HG02943 (cell line): ENCODE data around the gene GTF2IRD2.
"Not testable (repeated sequence)": the region's sequence is repeated elsewhere in the genome, so short reads cannot be mapped to it uniquely, and the experiment has no call there.

Source experiments
- ATAC-seq: cut with Tn5 transposase; IDR thresholded peaks from one replicate; pipeline ENCODE4 v1.9.1; 2021; ENCODE audit warnings: mild to moderate bottlenecking, low read depth, moderate library complexity; ENCODE audit not compliant: unreplicated experiment

The GTF2IRD2 gene

DNA sequence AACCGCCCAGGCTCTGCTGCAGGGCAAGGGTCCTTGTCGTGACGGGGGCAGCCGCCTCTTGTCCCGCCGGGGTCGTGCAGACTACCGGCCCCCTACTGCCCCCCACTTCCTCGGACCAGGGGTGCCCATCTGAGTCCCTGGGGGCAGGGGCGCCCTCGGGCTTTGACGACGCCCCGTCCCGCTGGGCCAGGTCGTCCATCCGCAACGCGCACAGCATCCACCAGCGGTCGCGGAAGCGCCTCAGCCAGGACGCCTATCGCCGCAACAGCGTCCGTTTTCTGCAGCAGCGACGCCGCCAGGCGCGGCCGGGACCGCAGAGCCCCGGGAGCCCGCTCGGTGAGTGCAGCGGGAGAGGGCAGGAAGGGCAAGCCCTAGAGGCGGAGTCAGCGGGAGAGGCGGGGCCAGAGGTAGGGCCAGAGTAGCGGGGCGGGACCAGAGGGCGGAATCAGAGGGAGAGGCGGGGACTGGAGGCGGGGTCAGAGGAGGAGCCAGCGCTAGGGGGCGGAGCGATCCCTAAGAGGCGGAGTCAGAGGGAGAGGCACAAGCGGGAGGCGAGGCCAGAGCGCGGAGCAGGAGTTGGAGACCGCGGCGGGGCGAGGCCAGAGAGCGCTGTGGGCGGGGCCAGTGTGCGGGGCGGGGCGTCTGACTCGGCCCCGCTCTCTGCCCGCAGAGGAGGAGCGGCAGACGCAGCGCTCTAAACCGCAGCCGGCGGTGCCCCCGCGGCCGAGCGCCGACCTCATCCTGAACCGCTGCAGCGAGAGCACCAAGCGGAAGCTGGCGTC is 62.8 kb downstream of the GTF2IRD2 start:
- peak; percentile 84 for ATAC-seq

DNA sequence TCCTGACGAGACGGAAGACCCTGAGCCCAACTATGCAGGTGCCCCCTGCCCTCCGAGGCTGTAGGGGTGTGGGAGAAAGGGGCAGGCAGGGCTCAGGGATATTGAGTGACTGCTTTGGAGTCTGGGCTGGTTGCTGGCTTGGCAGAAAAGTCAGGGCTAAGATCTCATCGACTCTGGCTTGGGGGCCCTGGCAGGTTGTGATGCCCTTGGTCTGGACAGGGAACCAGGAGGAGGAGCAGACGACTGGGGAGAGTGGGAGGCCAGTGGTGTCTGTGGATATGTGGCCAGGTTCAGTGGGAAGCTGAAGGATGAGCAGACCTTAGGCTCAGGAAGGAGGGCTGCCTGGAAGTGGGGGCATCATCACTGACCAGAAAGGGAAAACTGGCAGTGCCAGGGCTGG is 67.8 kb downstream of the GTF2IRD2 start:
- not testable (repeated sequence) for ATAC-seq

DNA sequence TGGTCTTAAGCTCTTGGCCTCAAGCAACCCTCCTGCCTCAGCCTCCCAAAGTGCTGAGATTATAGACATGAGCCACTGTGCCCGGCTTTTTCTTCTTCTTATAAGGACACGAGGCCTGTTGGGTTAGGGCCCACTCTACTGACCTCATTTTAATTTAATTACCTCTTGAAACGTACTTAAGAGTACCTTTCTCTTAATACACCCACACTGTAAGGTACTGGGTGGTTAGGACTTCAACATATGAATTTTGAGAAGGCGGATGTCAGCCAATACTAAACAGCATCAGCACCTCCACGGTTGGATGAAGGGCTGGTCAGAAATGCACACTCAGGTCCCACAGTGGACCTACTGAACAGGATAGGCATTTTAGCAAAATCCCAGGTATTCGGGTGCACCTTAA is 69.7 kb downstream of the GTF2IRD2 start:
- ATAC-seq, result not testable (repeated sequence)

DNA sequence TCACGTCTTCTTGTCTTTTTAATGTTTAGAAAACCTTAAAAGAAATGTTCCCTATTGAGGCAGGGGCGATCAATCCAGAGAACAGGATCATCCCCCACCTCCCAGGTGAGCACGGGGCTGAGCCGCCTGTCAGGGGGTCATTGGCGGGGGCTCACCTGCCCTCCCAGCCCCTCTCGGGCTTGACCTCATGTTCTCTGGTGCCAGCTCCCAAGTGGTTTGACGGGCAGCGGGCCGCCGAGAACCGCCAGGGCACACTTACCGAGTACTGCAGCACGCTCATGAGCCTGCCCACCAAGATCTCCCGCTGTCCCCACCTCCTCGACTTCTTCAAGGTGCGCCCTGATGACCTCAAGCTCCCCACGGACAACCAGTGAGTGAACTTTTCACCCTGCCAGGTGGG is 72.4 kb downstream of the GTF2IRD2 start:
- ATAC-seq, result not testable (repeated sequence)

DNA sequence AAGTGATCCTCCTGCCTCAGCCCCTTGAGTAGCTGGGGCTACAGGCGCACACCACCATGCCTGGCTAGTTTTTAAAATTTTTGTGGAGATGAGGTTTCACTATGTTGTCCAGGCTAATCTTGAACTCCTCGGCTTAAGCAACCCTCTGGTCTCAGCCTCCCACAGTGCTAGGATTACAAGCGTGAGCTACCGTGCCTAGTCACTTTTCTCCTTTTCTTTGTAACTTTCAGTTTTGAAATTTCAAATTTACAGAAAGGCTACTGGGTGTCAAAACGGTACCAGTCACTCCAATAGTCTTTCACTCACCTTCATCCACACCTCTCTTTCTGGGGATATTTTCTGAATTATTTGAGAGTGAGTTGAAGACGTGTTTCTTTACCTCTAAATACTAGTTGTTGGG is 76.3 kb downstream of the GTF2IRD2 start:
- not testable (repeated sequence) for ATAC-seq

DNA sequence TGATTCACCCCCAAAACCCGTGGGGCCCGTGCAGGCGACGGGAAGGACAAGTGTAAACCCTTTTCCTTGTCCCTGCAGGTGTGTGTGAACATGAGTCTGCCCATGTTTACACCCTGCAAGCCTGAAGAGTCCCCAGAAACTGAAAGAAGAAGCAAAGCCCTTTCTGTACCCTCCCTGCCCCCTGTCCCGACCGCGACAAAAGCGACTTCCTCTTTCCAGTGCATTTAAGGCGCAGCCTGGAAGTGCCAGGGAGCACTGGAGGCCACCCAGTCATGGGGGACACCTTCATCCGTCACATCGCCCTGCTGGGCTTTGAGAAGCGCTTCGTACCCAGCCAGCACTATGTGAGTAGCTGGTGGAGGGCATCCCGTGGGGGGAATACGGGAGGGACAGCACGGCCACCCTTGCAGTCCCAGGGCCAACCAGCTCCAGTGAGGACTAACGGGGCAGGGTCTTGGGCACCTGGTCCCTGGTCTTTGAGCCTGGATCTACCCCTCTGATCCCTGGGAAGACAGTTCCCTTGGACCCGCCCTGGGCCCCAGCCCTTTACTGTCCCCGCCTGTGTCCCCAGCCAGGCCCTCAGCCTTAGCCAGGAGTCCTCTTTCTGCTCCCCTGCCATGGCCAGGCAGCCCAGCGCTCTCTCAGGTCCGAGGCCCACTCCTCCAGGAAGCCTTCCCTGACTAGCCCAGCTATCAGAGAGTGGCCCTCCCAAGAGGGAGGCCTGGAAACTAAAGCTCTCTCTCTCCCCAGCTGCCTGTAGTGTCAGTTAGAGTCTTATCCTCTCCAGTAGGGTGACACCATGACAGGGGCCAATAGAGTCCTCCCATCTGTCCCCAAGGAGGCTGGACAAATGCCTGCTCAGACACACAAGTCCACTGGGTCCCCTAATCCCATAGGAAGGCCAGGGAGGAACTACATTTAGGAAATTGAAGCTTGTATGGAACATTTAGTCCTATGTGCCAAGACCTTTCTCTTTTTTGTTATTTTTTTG is 77.3 kb downstream of the GTF2IRD2 start, which contains the start of gene NCF1:
TSS of gene NCF1 (plus strand) at position 252 of the 991 bp plus-strand sequence. CDS start at position 273, 21 bp downstream.
- ATAC-seq, result peak; percentile 70

DNA sequence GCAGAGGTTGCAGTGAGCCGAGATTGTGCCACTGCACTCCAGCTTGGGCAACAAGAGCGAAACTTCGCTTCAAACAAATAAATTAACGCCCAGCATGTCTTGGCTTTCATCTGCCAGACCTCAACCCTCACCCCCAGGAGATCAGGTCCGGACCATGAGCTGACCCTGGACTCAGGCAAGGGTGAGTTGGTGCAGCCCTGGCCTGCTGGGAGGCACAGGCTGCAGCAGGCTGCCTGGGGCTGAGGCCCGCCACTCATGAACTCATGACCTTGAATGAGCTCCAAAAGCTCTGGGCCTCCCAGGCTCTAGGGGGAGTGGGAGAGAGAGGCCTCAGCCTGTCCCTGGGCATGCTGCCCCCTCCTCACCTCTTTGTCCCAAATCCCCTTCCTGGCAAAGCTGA is 79.3 kb downstream of the GTF2IRD2 start:
- not testable (repeated sequence) for ATAC-seq

- ATAC-seq, result not testable (repeated sequence)
These were observed 81.3 kb downstream of the GTF2IRD2 start for GRCh38 chr7:74770062-74770461.

DNA sequence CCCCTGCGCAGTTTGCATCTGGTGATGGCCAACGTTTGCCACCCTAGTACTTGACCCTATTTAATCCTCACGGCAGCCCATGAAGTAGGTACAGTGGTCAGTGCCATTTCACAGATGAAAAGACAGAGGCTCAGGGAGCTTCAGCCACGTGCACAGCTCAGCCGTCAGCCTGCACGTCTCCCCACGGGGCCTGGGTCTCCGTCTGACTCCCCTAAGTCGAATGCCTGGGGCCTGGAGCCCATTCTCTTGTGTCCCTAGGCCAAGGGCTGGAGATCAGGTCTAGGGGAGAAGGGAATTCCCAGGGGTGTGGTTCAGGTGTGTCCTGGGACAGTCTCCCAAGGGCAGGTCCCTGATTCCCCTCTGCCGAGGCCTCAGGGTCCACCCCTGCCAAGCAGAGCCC is 84.4 kb downstream of the GTF2IRD2 start:
- ATAC-seq, result not testable (repeated sequence)

GRCh38 chr7:74766509-74766908 is 84.9 kb downstream of the GTF2IRD2 start:
- ATAC-seq, result not testable (repeated sequence)

DNA sequence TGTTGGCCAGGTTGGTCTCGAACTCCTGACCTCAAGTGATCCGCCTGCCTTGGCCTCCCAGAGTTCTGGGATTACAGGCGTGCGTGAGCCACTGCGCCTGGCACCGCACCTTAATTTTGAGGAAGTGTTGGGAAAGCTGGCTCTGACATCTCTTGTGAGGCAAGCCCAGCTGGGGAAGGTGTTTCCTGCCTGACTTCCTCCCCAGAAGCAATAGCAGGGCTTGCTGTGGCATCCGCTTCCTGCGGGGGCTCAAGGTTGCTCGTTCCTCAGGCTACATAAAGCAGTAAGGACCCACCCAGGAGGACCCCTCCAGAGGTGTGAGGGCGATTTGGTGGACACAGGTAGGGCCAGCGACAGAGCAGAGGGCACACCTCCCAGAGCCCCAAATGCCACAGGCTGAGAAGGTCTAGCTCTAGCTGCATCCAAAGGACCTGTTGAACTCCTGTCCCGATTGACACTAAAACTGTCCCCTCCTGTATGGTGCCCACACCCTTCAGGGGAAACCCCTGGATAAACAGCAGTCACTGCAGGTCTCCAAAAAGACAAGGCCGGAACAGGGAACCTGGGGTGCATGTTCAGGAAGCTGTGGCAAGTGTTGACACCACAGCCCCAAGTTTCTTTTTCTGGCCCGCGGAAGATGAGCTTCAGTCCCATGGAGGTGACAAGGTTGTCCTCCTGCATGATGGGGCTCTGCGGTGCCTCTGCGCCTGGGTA is 86.0 kb downstream of the GTF2IRD2 start:
- not testable (repeated sequence) for ATAC-seq

- not testable (repeated sequence) for ATAC-seq
These were observed 92.4 kb downstream of the GTF2IRD2 start for GRCh38 chr7:74758982-74759381.

DNA sequence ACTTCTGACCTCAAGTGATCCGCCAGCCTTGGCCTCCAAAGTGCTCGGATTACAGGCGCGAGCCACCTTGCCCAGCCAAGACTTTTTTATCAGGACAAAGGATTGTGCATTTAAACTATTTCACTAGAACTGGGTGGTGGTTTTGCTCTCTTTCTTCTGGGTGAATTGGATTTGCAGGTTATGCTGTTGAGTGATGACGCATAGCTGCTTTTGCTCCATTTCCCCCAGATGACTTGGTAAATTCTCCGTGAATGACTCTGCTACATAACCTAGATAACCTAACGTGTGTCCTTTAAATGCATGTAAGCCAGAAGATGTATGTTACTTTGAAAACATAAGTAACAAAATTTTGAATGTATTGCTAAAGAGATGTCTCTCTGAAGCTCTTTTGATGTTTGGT is 93.1 kb downstream of the GTF2IRD2 start:
- not testable (repeated sequence) for ATAC-seq

DNA sequence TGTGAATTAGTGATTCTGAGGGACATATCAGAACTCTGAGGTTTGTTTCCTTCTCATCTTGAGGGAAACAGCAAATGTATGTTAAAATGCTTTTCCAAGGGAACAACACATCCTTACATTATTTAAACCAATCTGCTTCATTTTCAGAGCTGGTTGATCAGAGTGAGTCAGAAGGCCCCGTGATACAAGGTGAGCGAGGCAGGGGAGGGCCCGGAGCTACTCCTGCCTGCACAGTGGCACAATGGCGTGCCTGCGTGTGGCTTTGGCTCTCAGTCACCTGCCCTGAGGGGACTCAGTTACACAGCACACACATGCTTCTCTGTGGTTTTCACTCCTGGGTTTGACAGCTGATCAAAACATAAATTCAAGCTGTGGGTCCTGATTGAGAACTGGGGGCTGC is 94.7 kb downstream of the GTF2IRD2 start:
- not testable (repeated sequence) for ATAC-seq

DNA sequence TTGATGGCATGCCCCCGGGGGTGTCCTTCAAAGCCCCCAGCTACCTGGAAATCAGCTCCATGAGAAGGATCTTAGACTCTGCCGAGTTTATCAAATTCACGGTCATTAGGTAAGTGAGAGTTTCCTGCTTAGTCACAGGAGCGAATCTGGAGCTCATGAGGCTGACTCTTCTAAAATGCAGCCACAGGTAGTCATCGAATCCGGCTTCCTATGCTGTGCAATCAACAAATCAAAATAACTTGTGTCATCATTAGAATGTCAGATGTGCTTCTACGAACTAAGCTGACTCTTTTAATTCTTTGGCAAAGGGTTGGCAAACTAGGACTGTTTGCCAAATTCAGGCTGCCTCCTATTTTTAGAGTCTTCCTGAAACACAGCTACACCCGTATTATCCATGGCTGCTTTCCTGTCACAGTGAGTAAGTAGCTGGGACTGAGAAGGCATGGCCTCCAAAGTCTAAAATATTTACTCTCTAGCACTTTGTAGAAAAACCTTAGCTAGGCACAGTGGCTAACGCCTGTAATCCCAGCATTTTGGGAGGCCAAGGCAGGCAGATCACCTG is 97.4 kb downstream of the GTF2IRD2 start:
- not testable (repeated sequence) for ATAC-seq
